Renal cortex interstitium (tissue), 15 donors: ENCODE data around the gene MGAT5B. TPM values are rescaled to one million over a fixed set of nuclear protein-coding genes. Genes with fewer than 3 reads are reported as not detected.
"Not testable (repeated sequence)": the region's sequence is repeated elsewhere in the genome, so short reads cannot be mapped to it uniquely, and the experiment has no call there.

Source experiments
- DNase-seq, 11 donors: peaks; one replicate each; pipeline ENCODE4 v3.0.0-alpha.2; 2013; ENCODE audit warnings: low read depth in 9 of 11, low spot score in 4 of 11; ENCODE audit errors: extremely low read depth in 1 of 11
- long read RNA-seq, 16 experiments: transcript quantifications; one replicate each; lab custom pipeline, GENCODE V29; 2026
- polyA plus RNA-seq, 3 donors: library from polyadenylated mRNA; unstranded; fragments of 120-200 nt; gene quantifications; one replicate each; pipeline ENCODE4 v1.2.1, GENCODE V29; 2013; ENCODE audit not compliant: insufficient read length in 3 of 3

Gene MGAT5B, protein sequence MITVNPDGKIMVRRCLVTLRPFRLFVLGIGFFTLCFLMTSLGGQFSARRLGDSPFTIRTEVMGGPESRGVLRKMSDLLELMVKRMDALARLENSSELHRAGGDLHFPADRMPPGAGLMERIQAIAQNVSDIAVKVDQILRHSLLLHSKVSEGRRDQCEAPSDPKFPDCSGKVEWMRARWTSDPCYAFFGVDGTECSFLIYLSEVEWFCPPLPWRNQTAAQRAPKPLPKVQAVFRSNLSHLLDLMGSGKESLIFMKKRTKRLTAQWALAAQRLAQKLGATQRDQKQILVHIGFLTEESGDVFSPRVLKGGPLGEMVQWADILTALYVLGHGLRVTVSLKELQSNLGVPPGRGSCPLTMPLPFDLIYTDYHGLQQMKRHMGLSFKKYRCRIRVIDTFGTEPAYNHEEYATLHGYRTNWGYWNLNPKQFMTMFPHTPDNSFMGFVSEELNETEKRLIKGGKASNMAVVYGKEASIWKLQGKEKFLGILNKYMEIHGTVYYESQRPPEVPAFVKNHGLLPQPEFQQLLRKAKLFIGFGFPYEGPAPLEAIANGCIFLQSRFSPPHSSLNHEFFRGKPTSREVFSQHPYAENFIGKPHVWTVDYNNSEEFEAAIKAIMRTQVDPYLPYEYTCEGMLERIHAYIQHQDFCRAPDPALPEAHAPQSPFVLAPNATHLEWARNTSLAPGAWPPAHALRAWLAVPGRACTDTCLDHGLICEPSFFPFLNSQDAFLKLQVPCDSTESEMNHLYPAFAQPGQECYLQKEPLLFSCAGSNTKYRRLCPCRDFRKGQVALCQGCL
- polyA plus RNA-seq: 1 to 10 TPM; 1.5 to 2.4 (median 1.6) TPM
- long read RNA-seq, donor 1: 0 reads
- long read RNA-seq, donor 2, partial matches to known transcripts: 0 of 1 reads
- long read RNA-seq, donor 2, other reads (novel, unspliced or antisense): 0 of 1 reads
- long read RNA-seq, donor 3: 0 reads
- long read RNA-seq, donor 4: 0 reads
- long read RNA-seq, donor 5: 0 reads
- long read RNA-seq, donor 6: 0 reads
- long read RNA-seq, donor 7: 0 reads
- long read RNA-seq, donor 8: 0 reads
- long read RNA-seq, donor 9: 0 reads
- long read RNA-seq, donor 10: 0 reads
- long read RNA-seq, donor 11: 0 reads
- long read RNA-seq, donor 12: 0 reads
- long read RNA-seq, donor 13: 0 reads
- long read RNA-seq, donor 14: 0 reads
- long read RNA-seq, donor 15: 0 reads
- long read RNA-seq, donor 16: 0 reads

DNA sequence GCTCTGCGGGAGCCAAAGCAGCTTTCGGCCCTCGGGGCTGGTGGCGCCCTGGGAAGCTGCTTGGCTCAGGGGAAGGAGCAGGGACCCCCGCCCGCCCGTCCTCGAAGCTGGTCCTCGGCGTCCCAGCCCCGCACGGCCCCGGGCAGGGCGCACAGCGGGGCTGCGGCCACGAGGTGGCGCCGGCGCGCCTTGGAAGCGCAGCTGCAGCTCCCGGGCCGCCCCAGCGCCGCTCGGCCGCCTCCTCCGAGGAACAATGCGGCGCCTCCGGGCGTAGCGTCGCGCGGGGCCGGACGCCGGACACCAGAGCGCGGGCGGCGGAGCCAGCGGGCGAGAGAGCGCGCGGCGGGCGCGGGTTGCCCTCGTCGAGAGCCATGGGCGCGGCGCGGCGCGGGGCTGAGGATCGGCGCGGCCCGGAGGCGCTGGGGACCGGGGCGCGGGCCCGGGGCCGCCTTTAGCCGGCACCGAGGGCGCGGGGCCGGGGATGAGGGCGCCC lies at the start of gene MGAT5B:
MGAT5B (plus strand) TSS at position 229 of the 493 bp plus-strand sequence. CDS start 626 bp downstream, outside the sequence.
- peak; percentile 42 to 82 (median 71) for DNase-seq

DNA sequence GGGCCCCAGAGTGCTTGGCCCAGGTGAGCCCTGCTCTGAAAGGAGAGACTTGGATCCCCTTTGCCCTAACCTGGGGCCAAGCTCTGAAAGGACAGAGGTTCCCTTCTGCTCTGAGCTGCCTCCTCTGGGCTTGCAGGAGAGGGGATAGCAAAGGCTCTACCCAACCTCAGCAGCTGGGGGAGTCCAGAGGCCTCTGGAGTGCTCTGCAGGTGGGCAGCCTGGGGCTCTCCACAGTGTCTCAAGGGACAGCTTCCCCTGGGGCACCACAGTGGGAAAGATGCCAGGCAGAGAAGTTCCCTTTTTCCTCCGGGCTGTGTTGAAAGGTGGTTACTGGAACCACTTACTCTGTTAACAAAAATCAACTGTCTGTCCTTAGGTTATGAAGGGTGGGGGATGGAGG lies 48.2 kb upstream of the MGAT5B start:
- no peak for DNase-seq

DNA sequence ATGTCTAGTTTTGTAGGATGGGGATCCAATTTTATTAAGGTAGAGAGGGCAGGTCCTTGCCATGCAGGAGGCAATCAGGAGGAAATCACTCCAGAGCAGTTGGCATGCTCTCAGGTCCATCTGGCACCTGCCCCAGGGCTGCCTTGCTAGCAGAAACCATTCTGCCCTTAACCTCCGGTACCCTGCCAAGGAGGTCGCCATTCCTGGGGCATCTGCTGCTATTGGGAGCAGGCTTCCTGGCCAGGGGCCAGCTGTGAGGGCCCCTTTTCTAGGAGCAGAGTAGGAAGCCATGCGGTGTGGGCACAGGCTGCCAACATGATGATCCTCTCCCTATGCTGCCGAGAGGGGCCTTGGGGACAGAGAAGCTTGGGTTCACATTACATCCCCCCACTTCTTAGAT lies 47.6 kb upstream of the MGAT5B start:
- no peak for DNase-seq

DNA sequence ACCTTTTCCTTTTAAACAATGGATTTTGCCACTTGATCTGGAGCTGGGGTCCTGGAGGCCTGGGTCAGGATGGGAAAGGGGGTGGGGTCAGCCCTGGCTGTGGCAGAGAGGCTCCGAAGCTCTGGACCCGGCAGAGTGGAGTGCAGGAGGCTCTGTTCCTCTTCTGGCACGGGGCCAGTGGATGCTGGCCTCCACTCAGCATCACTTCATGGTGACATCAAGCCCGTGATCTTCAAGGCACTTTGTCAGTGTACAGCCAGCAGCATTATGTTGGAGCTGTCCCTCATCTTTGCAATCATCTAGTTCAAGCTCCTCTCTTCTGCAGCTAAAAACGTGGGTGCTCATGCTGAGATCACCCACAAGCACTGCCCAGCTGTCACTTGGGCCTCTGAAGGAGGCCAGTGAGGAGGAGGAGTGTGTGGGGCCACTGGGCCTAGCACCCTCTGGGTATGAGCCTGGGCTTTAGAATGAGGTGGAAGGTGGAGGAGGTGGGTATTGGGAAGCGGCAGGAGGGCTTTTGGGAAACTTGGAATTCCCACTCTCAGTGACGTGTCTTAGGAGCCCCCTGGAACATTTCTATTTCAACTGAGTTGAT lies 45.9 kb upstream of the MGAT5B start:
- no peak for DNase-seq

DNA sequence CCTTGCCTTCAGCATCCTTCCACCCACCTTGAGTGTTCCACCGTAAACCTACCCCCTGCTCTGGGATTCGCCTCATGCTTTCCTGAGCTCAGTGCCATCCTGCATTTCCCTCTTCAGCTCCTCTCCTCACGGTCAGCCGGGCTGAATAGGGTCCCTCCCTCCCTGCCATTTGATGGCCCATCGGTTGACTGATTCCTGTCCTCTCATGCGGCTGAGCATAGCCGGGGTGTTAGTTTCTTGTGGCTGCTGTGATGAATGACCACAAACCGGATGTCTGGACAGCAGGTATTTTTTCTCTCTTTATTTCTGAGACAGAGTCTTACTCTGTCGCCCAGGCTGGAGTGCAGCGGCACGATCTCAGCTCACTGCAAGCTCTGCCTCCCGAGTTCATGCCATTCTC lies 44.1 kb upstream of the MGAT5B start:
- peak in 5 of 11 donors; percentile 54 to 68 (median 64) for DNase-seq

DNA sequence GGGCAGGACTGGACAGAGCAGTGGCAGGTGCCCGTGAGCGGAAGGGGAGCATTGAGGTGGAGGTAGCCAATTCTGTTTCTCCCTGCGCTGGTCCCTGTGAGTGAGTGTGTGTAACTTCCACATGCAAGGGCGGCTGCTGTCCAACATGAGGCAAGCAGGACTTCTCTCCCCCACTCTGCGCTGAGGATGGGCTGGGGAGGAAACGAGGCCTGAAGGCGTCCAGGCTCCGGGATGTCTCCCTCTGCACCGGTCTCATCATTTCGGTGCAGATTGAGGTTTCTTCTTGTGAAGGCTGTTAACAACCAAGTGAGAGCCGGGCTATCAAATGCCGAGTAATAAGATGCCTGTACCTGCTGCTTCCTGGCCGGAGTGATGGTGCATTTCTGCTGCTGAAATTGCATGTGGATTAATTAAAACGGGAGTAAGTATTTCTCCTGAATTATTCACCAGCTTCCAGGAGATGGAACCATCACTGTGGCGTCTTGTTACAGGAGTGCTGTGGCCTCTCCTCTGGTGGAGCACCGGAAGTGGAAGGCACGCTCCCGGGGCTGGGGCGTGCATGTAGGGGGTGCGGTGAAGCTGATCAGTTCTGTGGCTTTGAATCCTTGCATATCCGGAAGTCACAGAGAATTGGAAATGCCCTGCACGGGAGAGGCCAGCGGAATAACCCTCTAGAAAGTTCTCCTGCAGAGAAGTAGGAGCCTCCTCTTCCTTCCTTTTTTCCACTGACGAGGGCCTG lies 41.7 kb upstream of the MGAT5B start:
- peak in 1 of 11 donors; percentile 18 for DNase-seq

DNA sequence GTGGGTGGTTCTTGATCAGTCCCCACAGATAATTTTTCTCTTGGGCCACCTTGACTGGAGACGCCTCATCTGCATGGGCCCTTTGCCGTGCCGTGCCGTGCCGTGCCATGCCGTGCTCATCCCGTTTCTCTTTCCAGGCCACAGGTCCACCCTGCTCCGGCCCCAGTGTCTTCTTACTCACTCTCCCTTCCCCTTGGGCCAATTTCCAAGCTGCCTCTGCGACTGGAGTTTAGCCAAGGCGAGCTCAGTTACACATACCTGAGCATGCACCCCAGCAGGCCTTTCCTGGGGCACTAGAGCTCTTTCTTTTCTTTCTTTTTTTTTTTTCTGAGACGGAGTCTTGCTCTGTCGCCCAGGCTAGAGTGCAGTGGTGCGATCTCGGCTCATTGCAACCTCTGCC lies 40.5 kb upstream of the MGAT5B start:
- DNase-seq: no peak

DNA sequence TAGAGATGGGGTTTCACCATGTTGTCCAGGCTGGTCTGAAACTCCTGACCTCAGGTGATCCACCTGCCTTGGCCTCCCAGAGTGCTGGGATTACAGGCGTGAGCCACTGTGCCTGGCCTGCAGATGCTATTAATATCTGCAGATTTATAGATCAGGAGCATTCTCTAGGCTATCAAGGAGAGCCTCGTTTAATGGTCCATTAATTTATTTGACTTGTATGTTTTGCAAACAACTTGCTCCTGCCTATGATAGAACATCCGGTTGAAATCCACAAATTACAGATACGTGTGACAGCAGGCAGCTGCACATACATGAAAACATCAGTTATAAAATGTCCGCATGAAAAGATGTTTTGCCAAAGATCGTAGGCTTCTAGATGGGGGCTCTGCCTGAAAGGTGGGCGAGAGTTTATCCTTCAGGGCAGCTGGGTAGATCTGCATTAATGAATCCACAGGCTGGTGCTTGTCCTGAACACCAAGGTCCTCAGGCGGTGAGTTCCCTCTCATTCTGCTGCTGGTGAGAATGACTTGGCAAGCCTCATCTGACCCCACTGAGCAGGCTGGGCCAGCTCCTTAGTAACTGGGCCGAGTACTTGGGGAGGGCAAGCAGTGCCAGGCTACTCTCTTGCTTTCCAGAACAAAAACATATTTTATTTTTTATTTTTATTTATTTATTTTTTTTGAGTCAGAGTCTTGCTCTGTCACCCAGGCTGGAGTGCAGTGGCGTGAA lies 37.1 kb upstream of the MGAT5B start:
- DNase-seq: no peak

DNA sequence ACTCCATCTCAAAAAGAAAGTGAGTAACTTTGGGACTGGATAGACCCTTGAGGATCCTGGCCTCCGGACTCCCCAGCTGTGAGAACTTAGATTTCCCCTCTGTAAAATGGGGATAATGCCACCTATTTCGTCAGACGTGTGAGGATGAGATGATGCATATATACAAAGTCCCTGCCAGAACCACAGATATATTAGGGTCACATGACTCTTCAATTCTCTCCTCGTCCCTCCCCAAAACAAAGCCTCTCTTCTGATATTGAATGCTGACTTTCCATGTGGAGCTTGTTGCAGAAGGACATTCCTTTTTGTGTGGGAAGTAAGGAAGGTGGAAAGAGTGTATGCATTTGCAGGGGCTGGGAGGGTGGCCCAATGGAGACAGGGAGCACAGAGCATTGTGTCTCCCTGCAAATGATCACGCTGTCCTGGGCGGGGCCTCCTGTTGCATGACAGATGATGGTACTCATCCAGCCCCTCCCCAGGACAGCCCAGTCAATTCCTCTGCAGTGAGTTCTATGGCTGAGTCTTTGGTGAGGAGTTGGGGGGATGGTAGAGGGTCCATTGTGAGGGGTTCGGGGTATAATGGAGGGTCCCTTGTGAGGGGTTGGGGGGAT lies 35.1 kb upstream of the MGAT5B start:
- no peak for DNase-seq

DNA sequence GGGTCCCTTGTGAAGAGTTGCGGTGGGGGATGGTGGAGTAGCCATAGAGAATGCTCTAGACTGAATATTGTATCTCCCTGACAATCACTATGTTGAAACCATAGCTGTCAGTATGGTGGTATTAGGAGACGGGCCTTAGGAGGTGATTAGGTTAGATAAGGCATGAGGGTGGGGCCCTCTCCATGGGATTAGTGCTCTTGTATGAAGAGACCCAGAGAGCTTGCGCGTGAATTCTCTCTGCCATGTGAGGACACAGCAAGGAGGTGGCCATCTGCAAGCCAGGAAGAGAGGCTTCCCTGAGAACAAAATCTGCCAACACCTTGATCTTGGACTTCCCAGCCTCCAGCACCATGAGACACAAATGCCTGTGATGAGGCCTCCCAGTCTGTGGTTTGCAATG lies 34.5 kb upstream of the MGAT5B start:
- DNase-seq: no peak

DNA sequence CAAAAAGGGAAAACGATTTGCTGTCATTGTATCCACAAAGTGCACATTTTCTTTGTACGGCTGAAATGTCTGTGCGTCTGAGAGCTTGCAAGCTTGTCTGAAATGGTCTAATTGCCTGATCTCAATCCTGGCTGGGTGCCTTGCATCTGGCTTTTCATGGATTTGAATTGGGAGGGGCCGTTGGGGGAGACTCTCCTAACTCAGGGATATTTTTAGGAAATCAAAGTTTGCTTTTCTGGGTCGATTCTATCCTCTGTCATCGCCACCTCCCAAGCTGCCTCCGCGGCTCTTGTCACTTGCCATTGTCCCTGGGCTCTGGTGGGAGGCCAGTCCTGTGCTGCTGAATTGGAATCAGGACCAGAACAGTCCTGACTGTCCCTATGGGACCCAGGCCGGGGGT lies 33.3 kb upstream of the MGAT5B start:
- no peak for DNase-seq

DNA sequence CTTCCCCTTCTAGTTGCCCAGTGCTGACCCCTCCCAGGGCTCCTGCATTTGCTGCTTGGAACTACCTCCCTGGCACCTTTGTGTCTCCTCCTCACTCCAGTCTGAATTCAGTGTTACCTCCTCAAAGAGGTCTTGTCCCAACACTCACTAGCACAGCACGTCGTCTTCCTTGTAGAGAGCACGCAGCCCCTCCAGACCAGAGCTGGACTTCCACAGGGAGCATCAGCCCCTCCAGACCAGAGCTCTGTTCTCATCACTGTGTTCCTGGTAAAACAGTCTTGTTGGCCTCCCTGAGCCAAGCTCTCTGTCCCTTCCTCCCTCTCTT lies 27.8 kb upstream of the MGAT5B start:
- DNase-seq: no peak

DNA sequence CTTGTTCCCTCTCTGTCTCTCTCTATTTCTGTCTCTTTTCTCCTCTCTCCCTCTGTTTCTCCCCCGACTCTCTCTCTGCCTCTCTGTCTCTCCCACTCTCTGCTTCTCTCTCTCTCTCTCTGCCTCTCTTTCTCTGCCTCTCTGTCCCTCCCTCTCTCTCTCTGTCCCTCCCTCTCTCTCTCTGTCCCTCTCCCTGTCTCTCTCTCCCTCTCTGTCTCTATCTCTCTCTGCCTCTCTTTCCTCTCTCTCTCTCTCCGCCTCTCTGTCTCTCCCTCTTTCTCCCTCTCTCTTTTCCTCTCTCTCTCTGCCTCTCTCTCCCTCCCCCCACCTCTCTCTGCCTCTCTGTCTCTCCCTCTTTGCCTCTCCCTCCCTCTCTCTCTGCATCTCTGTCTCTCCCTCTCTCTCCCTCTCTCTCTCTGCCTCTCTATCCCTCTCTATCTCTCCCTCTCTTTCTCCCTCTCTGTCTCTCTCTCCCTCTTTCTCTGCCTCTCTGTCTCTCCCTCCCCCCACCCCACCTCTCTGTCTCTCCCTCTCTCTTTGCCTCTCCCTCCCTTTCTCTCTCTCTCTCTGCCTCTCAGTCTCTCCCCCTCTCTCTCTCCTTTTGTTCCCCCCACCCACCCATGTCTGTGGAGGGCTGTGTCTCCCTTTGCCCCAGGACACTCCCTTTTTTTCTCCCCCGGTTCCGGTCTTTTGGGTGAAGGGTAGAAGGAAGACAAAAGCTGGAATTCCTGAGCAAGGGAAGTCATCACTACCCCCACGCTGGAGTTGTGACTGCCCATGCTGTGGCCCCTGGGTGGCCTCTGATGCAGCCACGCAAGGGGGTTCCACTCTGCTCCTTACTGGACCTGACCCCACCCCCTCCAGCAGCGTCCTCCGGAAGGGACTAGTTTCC lies 27.1 kb upstream of the MGAT5B start:
- no peak for DNase-seq

DNA sequence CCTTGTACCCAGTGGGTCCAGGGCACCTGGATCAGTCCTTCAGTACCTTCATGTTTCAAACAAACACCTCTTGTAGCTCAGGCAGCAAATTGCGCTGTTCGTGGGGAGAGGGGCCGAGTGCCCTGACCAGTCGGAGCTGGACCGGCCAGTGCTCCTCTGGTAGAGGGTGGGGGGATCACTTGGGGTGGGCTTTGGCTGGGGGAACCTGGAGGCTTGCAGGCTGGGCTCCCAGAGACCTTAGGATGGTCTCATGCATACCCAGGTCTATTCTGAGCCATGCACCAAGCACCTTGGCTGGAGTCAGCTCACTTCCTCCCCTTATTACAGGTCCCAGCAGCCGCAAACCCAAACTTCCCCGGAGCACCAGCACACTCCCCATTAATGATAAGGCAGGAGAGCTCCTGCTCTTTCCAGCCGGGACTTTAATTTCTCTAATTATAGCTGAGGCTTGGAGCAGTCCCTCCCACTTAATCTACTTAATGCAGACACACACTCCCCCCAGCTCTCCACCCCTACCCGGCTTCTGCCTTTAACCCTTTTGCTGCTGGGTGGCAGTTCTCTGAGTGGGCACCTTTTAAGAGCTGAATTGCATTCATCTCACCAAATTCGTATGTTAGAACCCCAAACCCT lies 26.3 kb upstream of the MGAT5B start:
- DNase-seq: no peak

DNA sequence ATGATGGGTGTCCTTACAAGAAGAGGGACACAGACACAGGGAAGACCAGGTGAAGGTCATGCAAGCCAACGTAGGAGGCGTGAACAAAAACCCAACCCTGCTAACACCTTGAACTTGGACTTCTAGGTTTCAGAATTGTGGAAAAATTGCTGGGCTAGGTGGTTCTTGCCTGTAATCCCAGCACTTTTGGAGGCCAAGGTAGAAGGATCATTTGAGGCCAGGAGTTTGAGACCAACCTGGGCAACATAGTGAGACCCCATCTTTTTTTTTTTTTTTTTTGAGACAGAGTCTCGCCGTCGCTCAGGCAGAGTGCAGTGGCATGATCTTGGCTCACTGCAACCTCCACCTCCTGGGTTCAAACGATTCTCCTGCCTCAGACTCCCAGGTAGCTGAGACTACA lies 25.1 kb upstream of the MGAT5B start:
- not testable (repeated sequence) for DNase-seq
